HCT116 (cell line): ENCODE data around the gene MSI2. TPM values are rescaled to one million over a fixed set of nuclear protein-coding genes. Genes with fewer than 3 reads are reported as not detected.

Experiments used
- ATAC-seq: fragments of 200-7000 bp; cut with Tn5 transposase; 2 replicates; pipeline ENCODE4 v1.9.1; 2020; ENCODE audit warnings: mild to moderate bottlenecking, moderate library complexity
- BruUV-seq: library from RNA; stranded (reverse); fragments of 400-500 nt; replicated peaks from 2 replicates; lab custom pipeline; 2021; lab: Mats Ljungman, UMichigan
- CTCF ChIA-PET: fragments of 300-600 bp; sonication (Branson Sonifier 250); formaldehyde crosslinking; loops from one replicate; lab custom pipeline; 2021; ENCODE audit warnings: antibody characterized with exemption; lab: Charles Lee
- POLR2A ChIA-PET: fragments of 300-600, 350-600 bp; sonication (Branson Sonifier 250); formaldehyde crosslinking; loops from one replicate; lab custom pipeline; 2021; ENCODE audit warnings: antibody characterized with exemption; lab: Charles Lee
- RAD21 ChIA-PET, 2 experiments: fragments of 300-600 bp; sonication (Branson Sonifier 250); formaldehyde crosslinking; loops; one replicate each; lab custom pipeline; 2023; ENCODE audit warnings: low total read pairs in 2 of 2; ENCODE audit not compliant: uncharacterized antibody in 2 of 2, unreplicated experiment in 2 of 2, low non-redundant PET in 1 of 2; lab: Charles Lee
- DNase-seq: peaks from one replicate; pipeline ENCODE4 v3.0.0-alpha.2; 2010; ENCODE audit warnings: low read depth, low spot score
- H2AFZ ChIP-seq: fragments of 200-600 bp; shearing (Covaris generic), sonication (generic); 2 replicates; pipeline ENCODE4 v1.6.1; 2017; ENCODE audit warnings: low read depth, mixed run types, mixed read lengths, antibody characterized with exemption, low read length; ENCODE audit not compliant: poor library complexity, severe bottlenecking
- H3K27ac ChIP-seq: 2 replicates; pipeline ENCODE4 v1.5.1; 2012; ENCODE audit warnings: low read depth, low read length
- H3K27me3 ChIP-seq: fragments of 200-600 bp; sonication (generic); 2 replicates; pipeline ENCODE4 v1.6.1; 2016; ENCODE audit warnings: mixed run types, low read length, mixed read lengths; ENCODE audit not compliant: insufficient read depth
- H3K36me3 ChIP-seq, 2 experiments: fragments of 200-500 bp in 1 of 2; fragments of 200-600 bp in 1 of 2; sonication (Bioruptor generic) in 1 of 2; sonication (generic) in 1 of 2; 2 replicates each; pipeline versions ENCODE4 v1.5.1 to v1.6.1; 2014 to 2016; ENCODE audit warnings: low read length in 2 of 2, inconsistent platforms in 1 of 2, mixed read lengths in 1 of 2, mixed run types in 1 of 2; ENCODE audit not compliant: insufficient read depth in 2 of 2, control insufficient read depth in 1 of 2
- H3K4me1 ChIP-seq, 2 experiments: fragments of 200-600 bp in 1 of 2; sonication (generic) in 1 of 2; 2 replicates each; pipeline versions ENCODE4 v1.5.1 to v1.6.1; 2012 to 2017; ENCODE audit warnings: low read length in 2 of 2, inconsistent platforms in 1 of 2, mild to moderate bottlenecking in 1 of 2, mixed read lengths in 1 of 2, mixed run types in 1 of 2, moderate library complexity in 1 of 2; ENCODE audit not compliant: insufficient read depth in 2 of 2, control insufficient read depth in 1 of 2
- H3K4me2 ChIP-seq: fragments of 200-600 bp; sonication (generic); 2 replicates; pipeline ENCODE4 v1.6.1; 2017; ENCODE audit warnings: mixed run types, low read length, mixed read lengths
- H3K4me3 ChIP-seq, 2 experiments: fragments of 200-600 bp in 1 of 2; sonication (generic) in 1 of 2; replicated peaks in 1 of 2; 2 replicates each; pipeline ENCODE4 v1.5.1; 2011 to 2016; ENCODE audit warnings: low read length in 2 of 2, control low read depth in 1 of 2, low read depth in 1 of 2, mild to moderate bottlenecking in 1 of 2, mixed read lengths in 1 of 2, mixed run types in 1 of 2
- H3K79me2 ChIP-seq: fragments of 200-600 bp; sonication (generic); 2 replicates; pipeline ENCODE4 v1.6.1; 2017; ENCODE audit warnings: mild to moderate bottlenecking, mixed run types, low read length, moderate library complexity, mixed read lengths; ENCODE audit not compliant: insufficient read depth
- H3K9ac ChIP-seq: fragments of 200-600 bp; sonication (generic); 2 replicates; pipeline ENCODE4 v1.6.1; 2016; ENCODE audit warnings: low read length, mixed read lengths
- H3K9me2 ChIP-seq: fragments of 200-600 bp; sonication (generic), shearing (Covaris generic); 2 replicates; pipeline ENCODE4 v1.6.1; 2017; ENCODE audit warnings: mixed run types, mild to moderate bottlenecking, moderate library complexity; ENCODE audit not compliant: insufficient read depth
- H3K9me3 ChIP-seq, 2 experiments: fragments of 200-500 bp in 1 of 2; fragments of 200-600 bp in 1 of 2; sonication (Bioruptor generic) in 1 of 2; sonication (generic) in 1 of 2; 2 replicates each; pipeline ENCODE4 v1.6.1; 2014 to 2017; ENCODE audit warnings: low read length in 2 of 2, mixed read lengths in 2 of 2, inconsistent platforms in 1 of 2, low read depth in 1 of 2, mild to moderate bottlenecking in 1 of 2, mixed run types in 1 of 2, moderate library complexity in 1 of 2; ENCODE audit not compliant: control insufficient read depth in 1 of 2, insufficient read depth in 1 of 2
- H4K20me1 ChIP-seq: fragments of 200-600 bp; sonication (generic), shearing (Covaris generic); 2 replicates; pipeline ENCODE4 v1.6.1; 2017; ENCODE audit warnings: mixed run types, mild to moderate bottlenecking, moderate library complexity; ENCODE audit not compliant: insufficient read depth
- POLR2AphosphoS5 ChIP-seq: IDR thresholded peaks from 2 replicates; pipeline ENCODE4 v1.6.1; 2011; ENCODE audit warnings: mild to moderate bottlenecking, low read depth, low read length, moderate library complexity
- RAD21 ChIP-seq: IDR thresholded peaks from 2 replicates; pipeline ENCODE4 v1.6.1; 2012; ENCODE audit warnings: low read depth, mild to moderate bottlenecking
- SRF ChIP-seq: IDR thresholded peaks from 2 replicates; pipeline ENCODE4 v1.6.1; 2012; ENCODE audit warnings: low read depth
- TCF7L2 ChIP-seq: IDR thresholded peaks from 2 replicates; pipeline ENCODE4 v1.7.0; 2011; ENCODE audit warnings: borderline replicate concordance, inconsistent platforms; ENCODE audit not compliant: insufficient read depth, insufficient read length; ENCODE audit errors: extremely low read depth
- intact Hi-C: fragments of 100-400 bp; cut with micrococcal nuclease; formaldehyde crosslinking; loops from 2 replicates; pipeline ENCODE4 v1.10.0; 2022
- total RNA-seq: library from RNA; stranded (reverse); gene quantifications from one replicate; pipeline ENCODE4 v1.2.1, GENCODE V29; 2021; ENCODE audit not compliant: unreplicated experiment
- TF ChIP-seq, protein P1 (sequence below): IDR thresholded peaks from 2 replicates; pipeline ENCODE4 v1.6.1; 2012

The MSI2 gene
- total RNA-seq, 1 experiment from 2014 or later: 137 TPM

DNA sequence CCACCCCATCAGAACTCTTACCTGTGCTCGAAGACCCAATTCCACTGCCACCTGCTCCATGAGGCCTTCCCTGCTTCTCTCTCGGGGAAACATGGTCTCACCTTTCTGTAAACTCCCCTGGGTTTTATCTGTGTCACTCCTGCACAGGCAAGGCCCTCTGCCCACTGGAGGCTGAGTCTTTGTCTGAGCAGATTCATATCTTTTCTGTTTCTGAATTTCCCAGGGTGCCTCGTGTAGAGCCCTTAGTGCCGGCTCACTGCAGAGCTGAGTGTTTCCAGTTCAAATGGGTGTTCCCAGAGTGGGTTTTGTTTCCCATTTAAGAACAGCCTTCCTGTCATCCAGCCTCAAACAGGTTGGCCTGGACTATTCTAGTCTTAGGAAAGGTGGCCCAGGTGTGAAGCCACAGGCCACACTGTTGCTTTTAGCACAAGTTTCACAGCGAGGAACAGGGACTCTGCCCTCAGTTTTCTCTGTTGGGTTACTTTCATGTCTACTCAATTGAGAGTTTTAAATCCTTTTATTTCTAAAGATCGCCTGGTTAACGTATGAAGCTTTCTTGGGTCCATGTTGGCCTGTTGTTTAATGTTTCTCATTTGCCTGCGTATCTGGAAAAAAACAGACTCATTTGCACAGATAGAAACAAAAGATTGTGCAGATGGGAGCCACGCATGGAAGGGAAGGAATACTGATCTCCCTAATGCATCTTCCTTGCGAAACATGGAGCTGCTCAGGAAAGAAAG lies 228.7 kb downstream of the MSI2 start:
- H3K36me3 ChIP-seq: no peaks in the 10 kb centered on the region
- no peak overlapping the region for H3K4me2 ChIP-seq
- H3K9me3 ChIP-seq: no peaks in the 10 kb centered on the region
- ATAC-seq (no peak), DNase-seq (no peak)
- intact Hi-C loops: no loop called here
- no peak overlapping the region for H3K27ac ChIP-seq
- H3K4me3 ChIP-seq: no peak overlapping the region
- TF ChIP-seq POLR2AphosphoS5: no peak
- TF ChIP-seq, all 23 proteins: peak for 0
- H3K9ac ChIP-seq: no peak overlapping the region
- ChIA-PET RAD21 (no interaction called here), CTCF (interaction anchor here (1.3 kb wide), 1 partner anchor 242 kb away, joined by 3 read pairs; no protein-coding TSS in a partner anchor), POLR2A (no interaction called here)
- H3K27me3 ChIP-seq: no peaks in the 10 kb centered on the region
- H2AFZ ChIP-seq: no peak overlapping the region
- H3K79me2 ChIP-seq: no peaks in the 10 kb centered on the region
- H3K9me2 ChIP-seq: no peaks in the 10 kb centered on the region
- BruUV-seq: no TSS peak
- H4K20me1 ChIP-seq: no peaks in the 10 kb centered on the region
- H3K4me1 ChIP-seq: peaks cover 0 to 8% of the 10 kb centered on the region in 2 experiments; a peak in 1 of 4 replicates

DNA sequence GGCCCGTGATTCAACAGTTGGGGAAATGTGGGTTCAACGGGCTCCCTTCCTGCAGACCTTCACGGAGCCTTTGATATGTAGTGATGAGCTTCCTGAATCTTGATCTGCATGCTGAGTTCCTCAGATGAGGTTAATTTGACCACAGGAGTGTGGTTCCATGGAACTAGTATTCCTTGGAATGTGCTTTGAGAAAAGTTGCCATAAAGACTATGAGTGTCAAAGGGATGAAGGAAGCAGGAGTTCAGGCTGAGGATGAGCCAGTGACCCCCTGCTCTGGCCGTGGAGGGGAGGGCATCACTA lies 229.2 kb downstream of the MSI2 start:
- Histone ChIP-seq H3K4me1 (peaks cover 0 to 5% of the 10 kb centered on the region in 2 experiments; a peak in 1 of 4 replicates), H3K9me3 (no peaks in the 10 kb centered on the region), H3K79me2 (no peaks in the 10 kb centered on the region), H3K4me2 (no peak overlapping the region), H3K4me3 (no peak overlapping the region), H2AFZ (no peak overlapping the region), H3K9me2 (no peaks in the 10 kb centered on the region), H3K36me3 (no peaks in the 10 kb centered on the region), H3K27me3 (no peaks in the 10 kb centered on the region), H4K20me1 (no peaks in the 10 kb centered on the region), H3K9ac (no peak overlapping the region), H3K27ac (no peak overlapping the region)
- ChIA-PET POLR2A (no interaction called here), RAD21 (no interaction called here), CTCF (interaction anchor here (1.3 kb wide), 1 partner anchor 242 kb away, joined by 3 read pairs; no protein-coding TSS in a partner anchor)
- intact Hi-C loops: no loop called here
- no peak for DNase-seq
- TF ChIP-seq POLR2AphosphoS5 (no peak), SRF (no peak), TCF7L2 (no peak), RAD21 (no peak)
- TF ChIP-seq, protein P1, sequence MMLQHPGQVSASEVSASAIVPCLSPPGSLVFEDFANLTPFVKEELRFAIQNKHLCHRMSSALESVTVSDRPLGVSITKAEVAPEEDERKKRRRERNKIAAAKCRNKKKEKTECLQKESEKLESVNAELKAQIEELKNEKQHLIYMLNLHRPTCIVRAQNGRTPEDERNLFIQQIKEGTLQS: no peak
- no TSS peak for BruUV-seq
- ATAC-seq: no peak
